DND-41 (cell line): ENCODE measurements around the gene UMPS.

Experiments used
- ATAC-seq: fragments of 200-7000 bp; cut with Tn5 transposase; 3 replicates; pipeline ENCODE4 v1.9.1; 2021; ENCODE audit warnings: low read depth; ENCODE audit not compliant: insufficient read depth
- DNase-seq: peaks from one replicate; pipeline ENCODE4 v3.0.0-alpha.2; 2020
- H2AFZ ChIP-seq: 2 replicates; pipeline ENCODE4 v1.6.0; 2012; ENCODE audit warnings: low read depth, low read length
- H3K27ac ChIP-seq: 2 replicates; pipeline ENCODE4 v1.5.1; 2012; ENCODE audit warnings: low read length, inconsistent platforms
- H3K27me3 ChIP-seq: fragments of 200-600 bp; sonication (generic); 2 replicates; pipeline ENCODE4 v1.6.0; 2012; ENCODE audit warnings: low read length, mild to moderate bottlenecking, inconsistent platforms; ENCODE audit not compliant: insufficient read depth, poor library complexity
- H3K36me3 ChIP-seq: 2 replicates; pipeline ENCODE4 v1.5.1; 2012; ENCODE audit warnings: low read length, inconsistent platforms; ENCODE audit not compliant: insufficient read depth
- H3K4me1 ChIP-seq: 2 replicates; pipeline ENCODE4 v1.5.1; 2012; ENCODE audit warnings: mild to moderate bottlenecking, low read length; ENCODE audit not compliant: insufficient read depth
- H3K4me2 ChIP-seq: 2 replicates; pipeline ENCODE4 v1.6.0; 2012; ENCODE audit warnings: mild to moderate bottlenecking, moderate library complexity, low read length, inconsistent platforms; ENCODE audit not compliant: insufficient read depth
- H3K4me3 ChIP-seq, 2 experiments: fragments of 200-600 bp in 1 of 2; shearing (Covaris generic) in 1 of 2; 2 replicates each; pipeline ENCODE4 v1.5.1; 2012 to 2016; ENCODE audit warnings: inconsistent platforms in 2 of 2, low read length in 2 of 2, mild to moderate bottlenecking in 2 of 2, low read depth in 1 of 2, moderate library complexity in 1 of 2
- H3K79me2 ChIP-seq: 2 replicates; pipeline ENCODE4 v1.6.0; 2012; ENCODE audit warnings: low read length, inconsistent platforms; ENCODE audit not compliant: insufficient read depth
- H3K9ac ChIP-seq: 2 replicates; pipeline ENCODE4 v1.6.0; 2012; ENCODE audit warnings: low read depth, mild to moderate bottlenecking, inconsistent platforms, low read length, moderate library complexity
- H3K9me3 ChIP-seq: 2 replicates; pipeline ENCODE4 v1.5.1; 2012; ENCODE audit warnings: low read length, moderate library complexity, mild to moderate bottlenecking, inconsistent platforms; ENCODE audit not compliant: insufficient read depth, severe bottlenecking
- H4K20me1 ChIP-seq: 2 replicates; pipeline ENCODE4 v1.6.0; 2012; ENCODE audit warnings: low read length; ENCODE audit not compliant: insufficient read depth
- EZH2 ChIP-seq: IDR thresholded peaks from 3 replicates; pipeline ENCODE4 v1.6.1; 2012; ENCODE audit warnings: borderline replicate concordance, low read depth, mild to moderate bottlenecking, moderate library complexity, low read length, inconsistent platforms; ENCODE audit not compliant: severe bottlenecking
- TF ChIP-seq, protein P1 (sequence below): IDR thresholded peaks from 2 replicates; pipeline ENCODE4 v1.5.1; 2012; ENCODE audit warnings: borderline replicate concordance, low read length, moderate library complexity, mild to moderate bottlenecking; ENCODE audit not compliant: poor library complexity, severe bottlenecking; ENCODE audit errors: extremely low read depth

UMPS gene

GRCh38 chr3:124779116-124779515 lies 48.9 kb downstream of the UMPS start:
- TF ChIP-seq EZH2 = no peak
- TF ChIP-seq, protein P1, sequence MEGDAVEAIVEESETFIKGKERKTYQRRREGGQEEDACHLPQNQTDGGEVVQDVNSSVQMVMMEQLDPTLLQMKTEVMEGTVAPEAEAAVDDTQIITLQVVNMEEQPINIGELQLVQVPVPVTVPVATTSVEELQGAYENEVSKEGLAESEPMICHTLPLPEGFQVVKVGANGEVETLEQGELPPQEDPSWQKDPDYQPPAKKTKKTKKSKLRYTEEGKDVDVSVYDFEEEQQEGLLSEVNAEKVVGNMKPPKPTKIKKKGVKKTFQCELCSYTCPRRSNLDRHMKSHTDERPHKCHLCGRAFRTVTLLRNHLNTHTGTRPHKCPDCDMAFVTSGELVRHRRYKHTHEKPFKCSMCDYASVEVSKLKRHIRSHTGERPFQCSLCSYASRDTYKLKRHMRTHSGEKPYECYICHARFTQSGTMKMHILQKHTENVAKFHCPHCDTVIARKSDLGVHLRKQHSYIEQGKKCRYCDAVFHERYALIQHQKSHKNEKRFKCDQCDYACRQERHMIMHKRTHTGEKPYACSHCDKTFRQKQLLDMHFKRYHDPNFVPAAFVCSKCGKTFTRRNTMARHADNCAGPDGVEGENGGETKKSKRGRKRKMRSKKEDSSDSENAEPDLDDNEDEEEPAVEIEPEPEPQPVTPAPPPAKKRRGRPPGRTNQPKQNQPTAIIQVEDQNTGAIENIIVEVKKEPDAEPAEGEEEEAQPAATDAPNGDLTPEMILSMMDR = no peak

DNA sequence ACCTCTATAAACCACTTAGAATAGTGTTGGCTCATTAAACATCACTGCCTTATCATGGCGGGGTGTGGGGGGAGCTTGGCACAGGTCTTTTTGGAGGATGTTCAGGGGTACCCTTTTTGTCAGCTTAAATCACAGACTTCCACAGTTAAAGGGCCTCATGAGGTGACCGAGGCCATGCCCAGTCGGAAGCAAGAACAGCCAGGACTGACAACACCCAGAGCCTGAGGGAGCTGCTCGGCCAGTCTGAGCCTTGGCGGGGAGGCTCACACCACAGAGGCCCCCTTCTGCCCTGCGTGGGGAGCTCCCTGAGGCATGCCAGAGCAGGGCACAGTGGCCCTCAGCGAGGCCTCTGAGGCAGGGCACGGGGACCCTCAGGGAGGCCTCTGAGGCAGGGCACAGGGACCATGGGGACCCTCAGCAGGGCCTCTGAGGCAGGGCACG lies 49.5 kb downstream of the UMPS start:
- no peaks in the 10 kb centered on the region for H3K9me3 ChIP-seq
- no peak overlapping the region for H3K27ac ChIP-seq
- no peaks in the 10 kb centered on the region for H3K36me3 ChIP-seq
- no peaks in the 10 kb centered on the region for H3K79me2 ChIP-seq
- no peaks in the 10 kb centered on the region for H4K20me1 ChIP-seq
- DNase-seq = no peak
- no peak overlapping the region for H3K4me3 ChIP-seq
- peaks cover 4% of the 10 kb centered on the region for H3K27me3 ChIP-seq
- TF ChIP-seq, protein P1 = no peak
- TF ChIP-seq EZH2 = no peak
- no peak overlapping the region for H3K4me2 ChIP-seq
- H3K9ac ChIP-seq = no peak overlapping the region
- no peak for ATAC-seq
- H3K4me1 ChIP-seq = peaks cover 9% of the 10 kb centered on the region; the same call in 1 of the 2 replicates
- no peak overlapping the region for H2AFZ ChIP-seq

More at GRCh38 chr3:124779116-124779515, 48.9 kb downstream of the UMPS start:
- Histone ChIP-seq H3K27me3 (peaks cover 4% of the 10 kb centered on the region), H3K27ac (no peak overlapping the region), H3K4me1 (peaks cover 9% of the 10 kb centered on the region; the same call in 1 of the 2 replicates), H3K9ac (no peak overlapping the region), H3K9me3 (no peaks in the 10 kb centered on the region), H3K4me3 (no peak overlapping the region), H2AFZ (no peak overlapping the region), H3K36me3 (no peaks in the 10 kb centered on the region), H3K79me2 (no peaks in the 10 kb centered on the region), H3K4me2 (no peak overlapping the region), H4K20me1 (no peaks in the 10 kb centered on the region)
- DNase-seq (no peak), ATAC-seq (no peak)

DNA sequence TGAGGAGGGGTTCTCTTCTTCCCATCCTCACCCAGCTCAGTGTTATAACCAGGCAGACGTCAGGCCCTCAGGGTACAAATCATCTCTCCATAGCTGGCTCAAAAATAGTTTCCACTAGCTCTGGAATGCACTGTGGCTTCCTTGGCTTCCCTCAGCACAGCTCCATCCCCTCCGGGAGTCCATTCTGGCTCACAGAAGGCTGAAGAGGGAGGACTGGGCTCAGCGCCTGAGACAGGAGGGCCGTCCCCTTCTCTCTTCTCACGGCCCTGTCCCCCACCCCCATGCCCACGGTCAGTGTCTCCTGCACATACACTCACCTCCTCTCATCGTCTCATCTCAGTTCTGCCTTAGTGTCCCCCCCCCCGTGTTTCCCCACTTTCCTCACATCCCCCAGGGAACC lies 50.1 kb downstream of the UMPS start:
- no peaks in the 10 kb centered on the region for H4K20me1 ChIP-seq
- peaks cover 4% of the 10 kb centered on the region for H3K27me3 ChIP-seq
- no peaks in the 10 kb centered on the region for H3K9me3 ChIP-seq
- H3K4me2 ChIP-seq = no peak overlapping the region
- no peak overlapping the region for H3K27ac ChIP-seq
- peaks cover 9% of the 10 kb centered on the region; the same call in 1 of the 2 replicates for H3K4me1 ChIP-seq
- H3K36me3 ChIP-seq = no peaks in the 10 kb centered on the region
- no peak overlapping the region for H2AFZ ChIP-seq
- DNase-seq = no peak
- TF ChIP-seq, protein P1 = no peak
- TF ChIP-seq EZH2 = no peak
- no peak overlapping the region for H3K4me3 ChIP-seq
- ATAC-seq = no peak
- H3K79me2 ChIP-seq = no peaks in the 10 kb centered on the region
- no peak overlapping the region for H3K9ac ChIP-seq
